ENCODE results near the gene TUBA3D.
"Not testable (repeated sequence)": the region's sequence is repeated elsewhere in the genome, so short reads cannot be mapped to it uniquely, and the experiment has no call there.

- not testable (repeated sequence) for TF ChIP-seq CTCF (conservative IDR thresholded peaks at IDR 0.05 in 1 of 2, IDR thresholded peaks at IDR 0.05 in 1 of 2; ENCODE audit: low read depth in 1 of 2, low read length in 2 of 2); EZH2 (IDR thresholded peaks at IDR 0.05; ENCODE audit: low read length, missing control alignments)
Observed at GRCh38 chr2:131486201-131486902, 10.4 kb downstream of the TUBA3D start.

Measured in fibroblast of lung (primary cell).